SH-SY5Y (cell line): ENCODE measurements around the gene DUOX1.

Experiments
- GATA2 ChIP-seq: IDR thresholded peaks from 2 replicates; pipeline ENCODE4 v1.6.1; 2011; ENCODE audit warnings: mild to moderate bottlenecking, low read depth, low read length
- GATA3 ChIP-seq: IDR thresholded peaks from 2 replicates; pipeline ENCODE4 v1.6.1; 2011; ENCODE audit warnings: low read depth, mild to moderate bottlenecking, low read length, moderate library complexity

Gene DUOX1

DNA sequence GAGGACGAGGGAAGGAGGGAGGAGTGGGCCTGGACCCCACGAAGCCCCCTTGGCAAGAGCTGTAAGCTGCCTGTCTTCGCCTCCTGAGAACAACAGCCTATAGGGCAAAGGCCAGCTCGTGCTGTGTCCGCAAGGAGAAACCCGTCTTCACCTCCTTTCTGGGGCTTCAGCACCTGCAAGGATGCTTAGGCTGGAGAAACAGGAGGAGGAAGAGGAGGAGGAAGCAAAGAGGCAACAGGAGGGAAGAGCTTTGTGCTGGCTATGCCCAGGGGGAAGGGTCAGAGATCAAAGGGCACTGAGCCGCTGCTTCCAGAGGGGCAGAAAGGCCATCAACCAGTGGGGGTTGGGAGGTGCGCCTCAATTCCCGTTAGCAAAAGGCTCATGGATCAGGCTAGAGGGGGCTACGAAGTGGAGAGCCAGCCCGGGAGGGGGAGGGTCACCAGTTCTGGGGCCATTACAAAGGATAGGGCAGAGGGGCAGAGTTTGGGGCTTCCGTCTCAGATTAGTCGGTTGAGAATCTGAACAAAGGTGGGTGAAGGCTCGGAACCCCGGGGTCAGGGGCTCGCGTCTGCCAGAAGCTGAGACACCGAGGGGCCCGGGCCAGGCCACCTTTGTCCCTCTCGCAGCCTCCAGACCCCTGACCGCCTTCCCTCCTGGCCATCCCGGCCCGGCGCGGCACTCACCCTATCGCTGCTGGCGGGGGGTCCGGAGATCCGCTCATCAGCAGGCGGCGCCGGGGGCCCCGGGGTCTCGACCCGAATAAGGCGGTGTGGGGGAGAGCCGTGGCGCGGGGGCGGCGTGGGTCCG, 57.2 kb downstream of the DUOX1 start:
- TF ChIP-seq GATA3 = no peak
- no peak for TF ChIP-seq GATA2

DNA sequence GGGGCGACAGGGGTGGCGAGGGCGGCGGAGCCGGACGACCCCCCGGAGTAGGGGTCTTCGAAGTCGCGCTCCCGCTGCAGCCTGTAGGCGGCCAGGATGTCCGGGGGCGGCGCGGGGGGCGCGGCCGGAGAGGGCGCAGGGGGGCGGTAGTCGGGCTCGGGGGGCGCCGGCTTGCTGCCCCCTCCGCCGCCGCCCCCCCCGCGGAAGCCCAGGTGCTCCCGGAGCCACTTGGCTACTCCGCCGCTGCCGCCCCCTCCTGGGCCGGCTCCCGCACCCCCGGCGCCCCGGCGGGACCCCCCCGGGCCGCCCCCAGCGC, 57.7 kb downstream of the DUOX1 start:
- no peak for TF ChIP-seq GATA3
- TF ChIP-seq GATA2 = no peak

DNA sequence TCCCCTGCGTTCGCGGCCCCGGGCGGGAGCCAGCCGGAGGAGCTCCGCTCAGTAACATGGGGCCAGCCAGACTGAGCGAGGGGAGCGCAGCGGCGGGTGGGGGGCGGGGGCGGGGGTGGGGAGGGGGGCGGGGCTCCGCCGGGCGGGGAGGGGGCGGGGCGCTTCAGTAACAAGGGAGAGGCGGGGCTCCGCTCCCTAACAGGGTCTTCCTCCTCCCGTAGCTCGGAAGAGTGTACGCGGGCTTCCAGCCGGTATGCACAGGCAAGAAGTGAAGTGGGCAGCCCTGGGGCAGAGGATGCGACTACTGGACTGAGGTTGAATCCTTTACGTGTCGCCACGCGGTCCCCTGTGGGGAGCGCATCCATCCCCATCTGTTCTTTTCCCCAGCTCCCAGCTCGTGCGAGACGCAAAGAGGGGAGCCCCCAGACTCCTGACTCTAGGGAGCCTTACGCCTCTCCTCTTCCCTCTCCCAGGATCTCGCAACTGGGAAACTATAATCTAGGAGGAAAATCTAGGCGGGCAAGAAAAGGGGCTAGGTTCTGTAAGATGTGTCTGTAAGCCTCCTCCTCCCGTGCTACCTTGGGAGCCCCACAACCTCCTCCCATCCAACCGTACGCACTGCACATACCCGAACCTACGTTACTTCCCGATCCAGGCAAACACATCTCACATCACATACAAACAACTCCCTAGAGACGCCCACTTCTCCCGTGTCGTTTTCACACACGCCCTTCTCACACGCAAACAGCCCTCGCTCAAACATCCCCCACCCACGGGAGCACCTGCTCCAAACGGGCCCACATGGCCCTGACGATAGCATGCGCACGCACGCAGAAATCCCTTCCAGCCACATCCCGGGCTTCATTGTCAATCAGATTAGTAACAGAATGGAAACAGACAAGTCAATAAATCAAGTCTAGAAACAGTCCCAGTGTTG, 58.4 kb downstream of the DUOX1 start, which contains the start of gene SHF:
SHF (minus strand) TSS at position 73 of the 937 bp plus-strand sequence; CDS start at position 58, 15 bp downstream.
- TF ChIP-seq GATA3 (no peak), GATA2 (0 out of 2 replicates have a peak, but pooled peaks have one; percentile 10)

DNA sequence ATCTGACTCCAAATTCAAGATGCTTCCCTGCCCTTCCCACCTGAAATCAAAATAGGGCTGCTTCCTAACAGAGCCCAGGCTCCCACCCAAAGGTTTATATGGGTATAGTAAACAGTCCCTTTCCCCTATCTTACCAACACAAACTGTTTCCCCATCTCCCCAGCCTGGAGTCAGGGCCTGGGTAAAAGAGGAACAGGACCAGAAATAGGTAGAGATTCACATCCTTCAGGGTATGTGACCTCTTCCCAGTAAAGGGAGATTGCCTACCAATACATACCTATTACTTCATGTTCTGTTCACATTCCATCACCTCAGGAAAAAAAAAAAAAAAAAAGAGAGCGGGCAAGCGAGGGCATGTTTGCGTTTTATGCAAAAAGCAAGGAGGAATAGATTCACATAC, 67.7 kb downstream of the DUOX1 start:
- TF ChIP-seq GATA3 = no peak
- no peak for TF ChIP-seq GATA2

DNA sequence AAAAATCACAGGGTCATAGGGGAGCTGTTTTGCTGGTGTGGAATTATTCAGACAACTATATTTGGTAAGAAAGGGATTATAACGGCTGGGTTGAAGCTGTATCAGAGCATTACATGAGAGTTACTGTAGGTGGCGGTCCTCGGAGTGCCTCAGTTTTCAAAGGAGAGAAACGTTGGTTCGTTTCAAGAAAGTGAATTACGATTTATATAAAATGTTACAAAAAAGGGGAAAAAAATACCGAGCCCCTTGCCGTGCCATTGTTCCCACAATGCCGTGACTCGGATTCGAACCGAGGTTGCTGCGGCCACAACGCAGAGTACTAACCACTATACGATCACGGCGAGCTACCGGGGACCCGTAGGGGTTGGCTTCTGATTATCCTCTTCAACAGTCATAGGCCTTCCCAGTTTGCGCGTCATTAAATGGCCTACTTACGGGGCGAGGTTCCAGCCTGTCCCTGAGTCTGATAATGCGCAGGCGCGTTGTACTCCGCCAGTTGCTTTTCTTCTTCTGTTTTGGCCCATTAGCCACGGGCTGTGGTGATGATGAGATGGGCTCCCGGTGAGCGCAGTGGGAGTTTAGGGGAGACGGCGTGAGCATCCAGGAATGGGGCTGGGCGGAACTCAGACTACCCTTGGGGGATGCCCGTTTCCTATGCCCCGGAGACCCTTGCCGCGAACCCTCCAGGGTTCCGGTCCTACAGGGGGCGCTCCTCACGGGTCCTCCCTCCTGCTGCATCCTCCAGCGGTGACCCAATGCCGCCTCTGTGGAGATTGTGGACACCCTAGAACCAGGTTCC, 68.7 kb downstream of the DUOX1 start:
- TF ChIP-seq GATA3 (no peak), GATA2 (no peak)

DNA sequence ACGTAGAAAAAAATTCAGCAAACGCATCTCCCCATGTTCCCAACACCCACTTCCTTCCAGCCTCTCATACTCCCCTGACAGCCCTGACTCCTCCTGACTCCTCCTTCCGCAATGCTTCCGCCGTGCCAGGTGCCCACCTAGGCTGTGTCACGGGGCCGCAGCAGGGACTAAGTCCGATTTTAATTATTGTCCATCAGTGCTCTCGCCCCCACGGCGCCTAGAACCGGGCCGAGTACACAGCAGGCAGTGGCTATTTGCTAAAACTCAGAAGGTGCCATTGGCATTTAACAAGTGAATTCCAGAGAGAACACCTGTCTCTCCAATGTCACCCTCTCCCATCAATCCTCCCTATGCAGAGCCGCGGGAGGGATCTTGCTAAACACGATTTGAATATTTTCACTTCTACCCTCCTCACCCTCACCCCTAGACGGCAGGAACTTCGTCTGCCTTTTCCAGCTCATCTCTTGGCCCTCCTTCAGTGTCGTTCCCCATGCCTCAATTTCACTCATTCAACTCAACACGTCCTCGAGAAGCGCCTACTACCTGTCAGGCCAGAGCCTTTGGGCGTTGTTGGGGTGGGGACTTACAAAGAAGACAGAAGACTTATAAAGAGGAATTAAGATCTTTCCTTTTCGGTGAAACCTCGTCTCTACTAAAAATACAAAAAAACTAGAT, 69.5 kb downstream of the DUOX1 start:
- TF ChIP-seq GATA3 (no peak), GATA2 (no peak)

DNA sequence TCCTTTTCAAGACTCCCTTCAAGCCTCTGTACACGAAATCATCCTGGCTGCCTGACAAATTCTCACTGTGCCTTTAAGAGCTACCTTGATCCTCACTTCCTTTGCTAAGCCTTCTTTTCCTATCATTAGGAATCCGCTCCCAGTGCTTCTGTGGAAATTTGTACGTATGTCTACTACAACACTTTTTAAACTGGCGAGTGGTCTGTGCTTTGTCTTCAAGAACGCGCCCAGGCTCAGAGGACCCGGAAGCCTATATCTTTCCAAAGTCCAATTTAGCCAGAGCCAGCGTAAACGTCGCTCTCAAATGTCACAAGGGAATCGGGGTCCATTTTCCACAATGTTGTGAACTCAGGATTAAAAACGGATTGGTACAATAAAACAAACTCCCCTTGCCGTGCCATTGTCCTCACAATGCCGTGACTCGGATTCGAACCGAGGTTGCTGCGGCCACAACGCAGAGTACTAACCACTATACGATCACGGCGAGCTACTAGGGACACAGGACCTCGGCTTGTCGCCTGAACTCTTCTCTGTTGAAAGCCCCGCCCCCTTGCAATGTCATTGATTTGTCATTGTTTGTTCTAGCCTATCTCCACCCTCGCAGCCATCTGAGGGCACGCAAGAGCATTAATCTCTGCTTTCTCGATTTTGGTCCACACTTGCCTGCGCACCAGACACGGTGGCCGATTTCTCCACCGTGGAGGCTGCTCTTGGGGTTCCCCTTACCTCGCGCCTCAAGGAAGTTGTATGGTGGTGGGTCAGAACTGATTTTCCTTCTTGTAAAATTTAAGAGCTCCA, 70.4 kb downstream of the DUOX1 start:
- no peak for TF ChIP-seq GATA2
- TF ChIP-seq GATA3 = no peak

DNA sequence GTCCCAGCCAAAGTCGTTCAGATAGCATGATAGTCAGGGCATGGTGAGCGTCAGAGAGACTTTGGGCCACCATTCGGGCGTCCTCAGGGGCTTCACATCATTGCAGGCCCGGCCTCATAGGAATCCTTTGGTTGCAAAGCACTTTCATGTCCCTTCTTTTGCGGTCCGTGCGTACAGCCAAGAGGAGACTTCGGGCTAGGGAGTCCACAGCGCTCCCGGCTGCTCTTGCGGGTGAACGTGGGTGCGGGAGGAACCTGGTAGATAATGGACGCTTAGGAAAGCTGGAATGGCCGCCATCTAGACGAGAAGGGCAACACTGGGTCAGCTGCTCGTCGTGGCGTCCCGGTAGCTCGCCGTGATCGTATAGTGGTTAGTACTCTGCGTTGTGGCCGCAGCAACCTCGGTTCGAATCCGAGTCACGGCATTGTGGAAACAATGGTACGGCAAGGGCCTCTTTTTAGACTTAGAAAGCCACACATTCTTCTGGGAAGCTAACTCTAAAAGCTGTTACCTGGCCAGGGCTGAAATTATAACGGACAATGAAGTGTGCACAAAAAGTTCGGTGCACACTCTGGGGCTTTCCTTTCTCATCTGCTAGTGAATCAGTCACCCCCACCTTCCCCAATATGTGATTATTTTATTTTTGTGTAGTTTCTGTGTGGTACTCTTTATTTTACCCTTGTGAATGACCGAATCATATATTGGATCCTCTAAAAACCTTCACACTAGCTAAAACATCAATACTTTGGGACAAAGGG, 71.2 kb downstream of the DUOX1 start:
- TF ChIP-seq GATA3 (no peak), GATA2 (no peak)

DNA sequence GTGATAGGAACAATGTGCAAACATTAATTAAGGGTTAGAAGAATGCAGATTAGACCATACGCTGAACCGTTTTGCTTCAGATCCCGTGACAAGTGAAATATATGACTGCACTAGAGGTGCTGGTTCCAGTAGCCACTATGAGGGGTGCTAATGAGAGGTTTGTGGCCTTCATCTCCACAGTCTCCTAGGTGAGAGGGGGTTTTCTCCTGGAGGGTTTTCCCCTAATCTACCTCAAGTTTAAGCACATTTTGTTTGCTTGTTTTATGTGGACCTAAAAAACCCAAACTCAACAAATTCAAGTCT, 71.7 kb downstream of the DUOX1 start:
- TF ChIP-seq GATA2 = no peak
- no peak for TF ChIP-seq GATA3

DNA sequence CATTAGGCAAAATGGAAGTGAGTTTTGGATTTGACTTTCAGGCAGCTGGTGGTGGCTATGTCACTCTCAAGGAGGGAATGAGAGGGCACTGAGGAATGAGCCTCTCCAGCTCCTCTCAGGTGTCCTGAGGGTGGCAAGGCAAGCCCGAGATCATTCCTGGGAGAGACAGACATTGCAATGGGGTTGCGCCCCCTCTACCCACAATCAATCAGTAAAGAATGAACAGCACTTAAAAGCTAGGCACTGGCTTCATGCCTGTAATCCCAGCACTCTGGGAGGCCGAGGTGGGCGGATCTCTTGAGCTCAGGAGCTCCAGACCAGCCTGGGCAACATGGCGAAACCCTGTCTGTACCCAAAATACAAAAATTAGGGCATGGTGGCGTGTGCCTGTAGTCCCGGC, 72.1 kb downstream of the DUOX1 start:
- TF ChIP-seq GATA2 = no peak
- no peak for TF ChIP-seq GATA3

DNA sequence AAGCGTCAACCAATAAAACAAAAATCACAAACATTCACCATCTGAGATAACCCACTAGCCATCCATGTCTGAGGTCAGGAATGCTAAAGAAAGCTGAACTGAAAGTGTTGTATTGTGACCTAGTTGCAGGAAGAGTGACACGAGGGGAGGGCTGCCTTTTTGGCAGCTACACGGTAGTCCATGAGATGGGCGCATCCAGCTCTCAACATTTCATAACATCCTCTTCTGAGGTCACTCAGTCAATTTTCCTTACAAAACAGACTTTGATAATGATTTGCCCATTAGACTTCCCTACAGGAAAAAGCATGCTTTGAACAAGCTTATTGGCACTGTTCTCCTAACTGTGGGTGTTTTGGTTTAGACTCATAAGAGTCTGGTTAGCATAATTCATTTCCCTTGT, 73.4 kb downstream of the DUOX1 start:
- TF ChIP-seq GATA3 (no peak), GATA2 (no peak)

DNA sequence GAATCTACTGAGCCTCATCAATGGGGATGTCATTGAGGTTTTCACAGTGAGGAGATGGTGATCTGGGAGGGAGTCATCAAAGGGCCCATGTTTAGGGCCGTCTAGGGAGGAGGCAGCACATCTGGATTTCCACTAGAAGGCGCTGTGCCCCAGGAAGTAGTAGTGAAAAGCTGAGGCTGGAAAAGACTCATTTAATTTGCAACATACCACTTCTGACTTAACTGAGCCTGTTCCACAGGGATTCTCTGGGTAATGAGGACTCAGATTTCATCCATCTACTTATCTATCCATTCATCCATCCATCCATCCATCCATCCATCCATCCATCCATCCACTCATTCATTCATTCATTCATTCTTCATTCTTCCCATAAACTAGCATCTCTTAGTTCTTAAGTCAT, 75.4 kb downstream of the DUOX1 start:
- TF ChIP-seq GATA2 = no peak
- TF ChIP-seq GATA3 = no peak
